Right hindlimb (tissue), 1 donor: Measurements from ENCODE around the gene ZFHX3.
"Not testable (repeated sequence)": the region's sequence is repeated elsewhere in the genome, so short reads cannot be mapped to it uniquely, and the experiment has no call there.

ENCODE experiments used
- DNase-seq: peaks from one replicate; pipeline ENCODE4 v3.0.0-alpha.2; 2018

ZFHX3 gene

GRCh38 chr16:73020409-73020884 lies 27.5 kb downstream of the ZFHX3 start:
- DNase-seq = peak; percentile 61

DNA sequence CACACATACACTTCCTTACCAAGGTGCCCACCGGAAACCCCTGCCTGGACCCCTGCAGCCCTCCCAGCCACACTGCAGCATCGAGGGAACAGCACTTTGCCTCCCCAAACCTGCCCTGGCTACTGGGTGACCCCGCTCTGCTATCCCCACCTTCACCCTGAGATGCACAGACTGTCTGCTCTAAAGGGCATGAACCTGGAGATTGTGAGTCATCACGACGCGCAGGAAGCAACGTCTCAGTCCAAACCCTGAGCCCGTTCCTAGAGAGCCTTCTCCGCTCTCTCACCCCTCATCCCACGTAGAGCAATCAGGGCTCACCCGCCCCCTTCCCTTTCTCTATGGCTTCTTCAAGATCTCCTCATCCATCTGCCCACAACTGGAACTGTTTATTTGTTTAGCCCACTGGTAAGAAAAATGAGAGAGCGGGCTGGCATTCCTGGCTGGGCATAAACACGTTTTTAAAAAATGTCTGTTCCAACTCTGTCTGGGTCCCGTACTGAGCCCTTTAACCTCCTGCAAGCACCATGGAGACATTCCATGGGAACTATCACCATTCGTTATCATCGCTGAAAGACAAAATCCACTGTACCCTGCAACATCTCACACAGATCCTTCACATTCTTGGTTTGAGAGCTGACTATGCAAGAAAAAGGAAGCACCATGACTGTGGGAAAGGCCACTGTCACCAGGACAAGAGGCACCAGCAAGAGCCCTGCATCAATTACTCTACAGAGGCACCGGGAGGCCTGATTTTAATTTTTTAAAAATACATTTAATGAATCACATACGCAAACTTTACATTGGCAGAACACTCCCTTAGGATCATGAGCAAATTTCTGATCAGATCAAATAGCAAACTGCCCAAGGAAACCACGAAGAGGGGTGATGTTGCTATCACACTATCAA lies 28.2 kb downstream of the ZFHX3 start:
- DNase-seq = no peak

DNA sequence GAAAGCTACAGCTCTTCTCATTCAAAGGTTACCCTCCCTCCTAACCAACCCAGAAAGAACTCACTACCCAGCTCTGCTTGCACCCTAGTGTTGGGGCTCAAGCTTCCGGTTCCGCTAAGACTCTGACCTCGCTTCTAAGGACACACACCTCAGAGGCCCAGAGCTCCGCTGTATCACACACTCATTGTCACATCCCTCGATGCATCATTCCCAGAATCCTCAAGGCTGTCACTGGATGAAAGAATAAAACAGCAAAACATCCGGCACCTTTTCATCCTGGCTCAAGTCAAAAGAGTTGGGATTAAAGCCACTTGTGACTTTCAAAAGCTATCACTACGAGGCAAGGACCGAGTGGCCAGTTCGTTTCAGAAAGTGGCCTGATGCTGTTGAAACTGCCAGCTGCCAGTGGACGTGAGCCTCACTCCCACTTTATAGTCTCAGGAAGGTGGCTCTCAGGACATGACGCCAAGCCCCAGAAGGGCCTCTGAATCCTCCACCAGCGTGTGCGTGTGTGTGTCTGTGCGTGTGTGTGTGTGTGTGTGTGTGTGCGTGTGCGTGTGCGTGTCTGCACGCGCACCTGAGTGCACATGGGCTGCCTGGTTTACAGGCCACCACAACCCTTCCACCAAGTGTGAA lies 29.0 kb downstream of the ZFHX3 start:
- DNase-seq = no peak

DNA sequence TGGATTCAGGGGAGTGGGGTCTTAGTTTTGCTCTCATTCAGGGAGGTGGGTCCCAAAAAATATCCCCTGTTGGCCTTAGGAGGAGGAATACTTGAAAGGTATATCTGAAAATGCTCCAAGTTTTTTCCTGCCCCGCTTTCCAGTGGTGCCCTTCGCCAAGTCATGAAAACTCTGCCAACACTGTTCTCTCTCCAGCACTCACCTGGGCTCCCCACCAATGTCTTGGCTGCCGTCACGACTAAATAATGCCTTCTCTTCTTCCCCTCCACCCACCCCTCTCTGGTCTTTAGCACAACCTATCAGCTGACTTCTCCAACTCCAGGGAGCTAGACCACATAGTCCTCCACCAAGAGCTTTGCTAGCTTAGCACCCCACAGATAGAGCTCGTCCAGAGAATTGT lies 30.6 kb downstream of the ZFHX3 start:
- DNase-seq = no peak

DNA sequence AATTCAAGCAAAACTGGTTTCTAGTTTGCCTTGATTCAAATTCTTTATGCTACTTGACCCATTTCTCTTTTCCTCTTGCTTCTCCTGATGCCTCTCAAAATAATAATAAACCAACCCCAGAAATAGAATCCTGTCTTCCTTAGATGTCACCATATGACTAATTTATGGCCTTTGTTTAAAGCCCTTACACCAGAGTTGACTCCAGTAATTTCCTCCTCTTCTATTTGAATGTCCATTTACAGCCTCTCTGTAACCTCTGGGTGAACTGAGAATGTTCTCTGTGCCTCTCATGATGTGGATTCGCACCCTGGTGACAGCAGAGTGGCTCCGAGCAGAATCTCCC lies 31.5 kb downstream of the ZFHX3 start:
- no peak for DNase-seq

DNA sequence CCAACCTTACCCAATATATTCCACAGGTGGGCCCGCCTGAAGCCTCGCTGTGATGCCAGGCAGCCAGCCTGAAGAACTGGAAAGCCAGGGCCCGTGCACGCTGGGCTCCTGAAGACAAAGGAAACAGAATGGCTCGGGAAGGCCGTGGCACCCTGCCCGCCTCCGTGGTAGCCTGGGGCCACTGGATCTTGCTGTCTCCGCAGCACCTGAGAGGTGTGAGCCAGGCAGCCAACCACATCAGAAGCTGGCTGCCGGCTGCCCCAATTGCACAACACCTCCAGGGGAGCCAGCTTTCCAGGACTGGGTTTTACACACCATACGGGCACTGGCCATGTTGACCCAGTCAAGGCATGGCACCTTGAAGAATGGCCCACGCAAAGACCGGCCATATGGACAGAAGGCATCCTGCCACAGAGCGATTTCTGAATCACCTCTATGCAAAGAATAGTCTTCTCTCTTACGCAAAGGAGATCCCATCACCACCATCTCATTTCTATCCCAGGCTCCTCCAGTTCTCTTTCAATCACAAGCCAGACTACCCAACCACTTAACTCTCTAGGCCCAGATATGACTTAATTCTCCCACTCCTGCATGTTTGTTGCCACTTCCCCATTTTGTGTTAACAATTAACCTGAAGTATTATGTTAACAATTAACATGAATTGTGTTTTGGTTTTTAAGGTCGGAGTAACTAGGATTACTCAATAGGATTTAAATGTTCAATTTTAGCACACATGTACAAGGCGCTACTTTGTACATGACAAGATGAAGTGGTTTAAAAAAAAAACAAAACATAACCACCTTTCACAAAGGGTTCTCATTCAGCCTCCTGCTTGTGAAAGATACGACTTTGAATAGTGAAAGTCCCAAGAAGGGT lies 32.1 kb downstream of the ZFHX3 start:
- DNase-seq = no peak

DNA sequence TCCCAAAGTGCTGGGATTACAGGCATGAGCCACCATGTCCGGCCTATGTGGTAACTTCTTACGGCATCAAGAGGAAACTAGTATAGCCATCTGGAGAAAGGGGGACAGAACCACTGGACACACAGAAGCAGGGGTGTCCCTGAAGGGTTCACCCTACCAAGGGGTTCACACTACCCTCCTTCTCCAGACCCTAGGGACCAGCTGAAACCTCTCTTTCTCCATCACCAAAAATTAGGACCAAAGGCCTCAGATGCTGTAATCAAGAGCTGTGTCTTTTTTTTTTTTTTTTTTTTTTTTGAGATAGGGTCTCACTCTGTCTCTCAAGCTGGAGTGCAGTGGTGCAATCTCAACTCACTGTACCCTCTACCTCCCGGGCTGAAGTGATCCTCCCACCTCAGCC lies 33.2 kb downstream of the ZFHX3 start:
- DNase-seq = no peak

DNA sequence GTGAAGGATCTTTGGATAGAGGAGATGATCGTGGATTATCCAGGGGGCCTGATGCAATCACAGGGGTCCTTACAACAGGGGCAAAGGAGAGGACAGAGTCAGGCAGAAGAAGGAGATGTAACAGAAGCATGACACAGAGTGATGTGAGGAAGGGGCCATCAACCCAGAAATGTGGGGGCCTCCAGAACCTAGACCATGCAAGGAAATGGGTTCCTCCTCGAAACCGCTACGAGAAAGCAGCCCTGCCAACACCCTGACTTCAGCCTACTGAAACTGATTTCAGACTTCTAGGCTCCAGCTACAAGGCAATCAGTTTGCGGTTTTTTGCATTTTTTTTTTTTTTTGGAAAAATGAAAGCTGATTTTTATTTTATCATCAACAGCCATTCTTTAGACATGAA lies 34.0 kb downstream of the ZFHX3 start:
- no peak for DNase-seq

DNA sequence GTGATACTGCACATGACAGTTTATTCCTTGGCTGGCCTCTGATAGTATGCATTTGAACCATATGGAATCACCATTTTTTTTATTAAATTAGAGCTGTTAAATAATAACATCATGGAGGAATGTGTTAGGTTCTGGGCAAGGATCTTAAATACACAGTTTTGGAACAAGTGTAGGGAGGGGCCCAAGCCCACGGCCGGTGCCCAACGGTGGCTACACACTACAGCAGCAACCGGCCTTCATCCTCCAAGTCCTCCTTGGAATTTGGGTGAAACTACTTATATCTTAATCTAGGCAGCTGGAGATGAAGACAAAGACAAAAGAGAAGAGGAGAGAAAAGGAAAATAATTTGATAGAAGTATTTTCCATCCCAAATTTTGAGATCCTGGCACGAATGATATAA lies 35.6 kb downstream of the ZFHX3 start:
- no peak for DNase-seq

DNA sequence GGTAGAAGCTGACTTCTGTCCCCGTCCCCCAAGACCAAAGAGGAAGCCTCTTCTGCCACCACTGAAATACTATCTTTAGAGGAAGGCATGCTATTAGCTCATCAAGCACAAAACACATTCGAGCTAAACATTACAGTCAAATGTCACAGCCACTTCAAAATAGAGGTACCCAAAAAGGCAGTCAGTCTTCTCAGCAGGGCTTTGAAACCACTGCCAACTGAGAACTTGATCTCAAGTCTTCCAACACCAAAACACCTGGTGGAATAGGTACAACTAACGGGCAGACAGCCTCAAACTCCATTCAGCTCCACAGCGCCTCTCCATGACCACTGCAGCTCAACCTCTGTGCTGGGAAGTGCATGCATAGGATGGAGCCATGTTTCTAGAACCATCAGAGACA lies 36.0 kb downstream of the ZFHX3 start:
- DNase-seq = no peak

DNA sequence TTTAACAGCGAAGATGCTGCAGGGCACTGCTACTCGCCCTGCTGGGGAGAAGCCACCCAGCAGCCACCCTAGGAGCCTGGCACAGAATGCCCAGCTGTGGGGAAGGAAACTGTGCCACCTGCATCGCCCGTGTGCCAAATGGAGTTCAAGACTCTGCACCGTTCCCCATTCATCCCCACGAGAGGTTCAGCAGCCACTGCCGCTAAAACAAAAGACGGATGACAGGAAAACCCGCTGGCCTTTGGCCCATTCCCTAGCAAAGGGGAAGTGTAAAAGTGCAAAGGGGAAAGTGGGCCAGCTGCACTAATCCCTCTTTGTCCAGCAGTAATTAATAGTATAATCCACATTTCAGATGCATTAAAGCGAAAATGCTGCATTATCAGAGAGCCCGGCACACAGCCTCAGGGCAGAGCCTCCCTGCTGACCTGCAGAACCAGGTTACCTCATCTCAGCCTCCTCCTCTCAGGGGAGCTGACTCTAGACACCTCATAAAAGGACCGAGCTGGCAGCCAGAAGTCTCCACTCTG lies 37.7 kb downstream of the ZFHX3 start:
- no peak for DNase-seq

DNA sequence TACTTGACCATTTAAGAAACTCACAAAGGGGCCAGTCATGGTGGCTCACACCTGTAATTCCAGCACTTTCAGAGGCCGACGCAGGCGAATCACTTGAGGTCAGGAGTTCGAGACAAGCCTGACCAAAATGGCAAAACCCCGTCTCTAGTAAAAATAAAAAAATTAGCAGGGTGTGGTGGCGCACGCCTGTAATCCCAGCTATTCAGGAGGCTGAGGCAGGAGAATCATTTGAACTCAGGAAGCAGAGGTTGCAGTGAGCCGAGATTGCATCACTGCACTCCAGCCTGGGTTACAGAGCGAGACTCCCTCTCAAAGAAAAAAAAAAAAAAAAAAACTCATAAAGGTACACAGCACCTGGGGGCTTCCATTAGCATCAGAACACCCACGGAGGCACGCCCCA lies 38.2 kb downstream of the ZFHX3 start:
- DNase-seq = not testable (repeated sequence)

- no peak for DNase-seq
Measured at GRCh38 chr16:73006026-73006425, 41.9 kb downstream of the ZFHX3 start.

GRCh38 chr16:73002866-73003265 lies 45.1 kb downstream of the ZFHX3 start:
- DNase-seq = no peak

GRCh38 chr16:73000907-73001521 lies 46.9 kb downstream of the ZFHX3 start:
- DNase-seq = no peak

- peak; percentile 74 for DNase-seq
Measured at GRCh38 chr16:73000020-73000906, 47.7 kb downstream of the ZFHX3 start.

GRCh38 chr16:72999541-73000019 lies 48.3 kb downstream of the ZFHX3 start:
- no peak for DNase-seq

DNA sequence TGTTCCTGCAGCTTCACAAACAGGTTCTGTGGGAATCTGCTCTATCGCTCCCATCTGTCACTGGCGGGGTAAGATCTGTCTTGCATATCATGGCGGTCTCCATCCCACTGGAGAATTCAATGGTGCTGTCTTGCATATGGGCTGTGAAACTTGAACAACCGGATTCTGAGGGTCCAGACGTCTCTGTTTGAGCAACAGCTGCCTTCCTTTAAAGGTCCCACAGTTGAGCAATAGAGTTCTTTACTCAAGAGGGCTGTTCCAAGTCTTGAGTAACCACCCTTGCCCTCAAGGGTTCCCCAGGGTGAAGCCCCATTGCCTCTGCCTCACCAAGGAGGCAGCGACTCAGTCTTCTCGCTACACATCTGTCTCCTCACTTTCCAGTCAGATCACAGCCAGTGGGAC lies 50.8 kb downstream of the ZFHX3 start:
- no peak for DNase-seq

DNA sequence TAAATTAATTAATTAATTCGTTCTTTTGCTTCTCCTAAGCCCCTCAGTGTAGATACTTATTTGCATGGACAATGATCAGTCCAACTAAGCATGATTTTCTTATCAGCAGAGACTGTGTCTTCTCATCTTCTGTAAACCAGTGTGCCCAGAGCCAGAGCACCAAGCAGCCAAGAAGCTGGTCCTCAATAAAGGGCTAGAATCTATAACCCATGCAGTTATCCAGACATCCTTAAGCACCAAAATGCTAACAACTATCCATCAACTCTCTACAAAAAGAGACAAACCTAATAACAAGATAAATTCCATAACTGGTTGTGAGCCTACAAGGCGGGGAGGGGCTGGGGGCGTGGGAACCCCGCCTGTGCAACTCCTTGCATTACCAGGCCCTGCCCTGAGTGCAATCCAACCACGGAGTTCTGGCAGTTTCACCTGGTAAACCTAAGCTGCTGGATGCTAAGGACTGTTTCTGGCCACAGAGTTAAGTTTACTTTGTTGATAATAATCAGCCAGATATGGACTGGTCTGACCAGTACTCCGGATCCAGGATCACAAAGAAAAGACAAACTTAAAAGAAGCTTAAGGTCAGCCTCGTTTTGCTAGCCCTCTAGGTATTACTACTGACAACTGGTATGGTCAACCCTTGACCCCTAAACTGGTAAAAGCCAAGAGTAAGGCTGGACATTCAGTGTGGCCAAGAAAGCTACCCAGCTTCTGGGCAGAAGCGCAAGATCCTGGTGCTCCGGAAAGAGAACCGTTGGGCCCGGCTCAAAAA lies 51.5 kb downstream of the ZFHX3 start:
- DNase-seq = no peak

DNA sequence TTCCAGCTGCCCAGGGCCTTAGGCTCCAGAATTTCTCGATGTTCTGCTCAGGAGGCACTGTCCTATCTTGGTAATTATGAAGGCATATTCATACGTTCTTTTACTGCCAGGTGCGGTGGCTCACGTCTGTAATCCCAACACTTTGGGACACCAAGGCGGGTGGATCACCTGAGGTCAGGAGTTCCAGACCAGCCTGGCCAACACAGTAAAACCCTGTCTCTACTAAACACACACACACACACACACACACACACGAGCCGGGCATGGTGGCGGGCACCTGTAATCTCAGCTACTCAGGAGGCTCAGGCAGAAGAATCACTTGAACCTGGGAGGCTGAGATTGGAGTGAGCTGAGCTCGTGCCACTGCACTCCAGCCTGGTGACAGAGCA lies 52.1 kb downstream of the ZFHX3 start:
- DNase-seq = not testable (repeated sequence)
